Measurements from ENCODE around the gene DDX52. TPM values are rescaled to one million over a fixed set of nuclear protein-coding genes. Genes with fewer than 3 reads are reported as not detected.

Gene DDX52
- total RNA-seq, 1 experiment from 2014 or later, result 31.9 TPM

GRCh38 chr17:37673386-37673785, 30.1 kb upstream of the DDX52 start:
- ATAC-seq (no peak), DNase-seq (ENCODE audit: low spot score) (no peak)
- Mint-ChIP-seq H3K4me1 (0 out of 2 replicates have a peak, but pooled peaks cover 2% of the 10 kb centered on the region), H3K9me3 (peaks cover 5% of the 10 kb centered on the region), H3K27me3 (ENCODE audit: low read depth) (peaks cover 6% of the 10 kb centered on the region), H3K36me3 (no peaks in the 10 kb centered on the region; the same call in 1 of the 2 replicates), H3K27ac (no peak overlapping the region), H3K4me3 (no peak overlapping the region)
- CTCF ChIA-PET, result no interaction called here
- POLR2A ChIA-PET, result no interaction called here
- TF ChIP-seq ESRRA (CRISPR knock-in tag; IDR thresholded peaks at IDR 0.05; ENCODE audit: borderline replicate concordance), result no peak
- TF ChIP-seq IRF1 (CRISPR knock-in tag; IDR thresholded peaks at IDR 0.05), result no peak
- no peak for TF ChIP-seq AR (CRISPR knock-in tag; IDR thresholded peaks at IDR 0.05)
- no peak for TF ChIP-seq FOXJ3 (CRISPR knock-in tag; IDR thresholded peaks at IDR 0.05; ENCODE audit: borderline replicate concordance)
- TF ChIP-seq TEAD1 (CRISPR knock-in tag; IDR thresholded peaks at IDR 0.05), result no peak
- no peak for TF ChIP-seq KAT7 (CRISPR knock-in tag; IDR thresholded peaks at IDR 0.05; ENCODE audit: borderline replicate concordance)
- TF ChIP-seq NFATC4 (CRISPR knock-in tag; IDR thresholded peaks at IDR 0.05), result no peak
- no peak for TF ChIP-seq ZMAT4 (CRISPR knock-in tag; IDR thresholded peaks at IDR 0.05)
- TF ChIP-seq ATF6 (CRISPR knock-in tag; IDR thresholded peaks at IDR 0.05), result no peak
- no peak for TF ChIP-seq ZNF219 (CRISPR knock-in tag; IDR thresholded peaks at IDR 0.05; ENCODE audit: borderline replicate concordance)
- no peak for TF ChIP-seq ZBTB43 (CRISPR knock-in tag; IDR thresholded peaks at IDR 0.05)
- no peak for TF ChIP-seq ZNF317 (CRISPR knock-in tag; IDR thresholded peaks at IDR 0.05; ENCODE audit: borderline replicate concordance, low read depth)
- no peak for TF ChIP-seq USF1 (CRISPR knock-in tag; IDR thresholded peaks at IDR 0.05)
- TF ChIP-seq ZNF532 (CRISPR knock-in tag; IDR thresholded peaks at IDR 0.05; ENCODE audit: borderline replicate concordance), result no peak
- TF ChIP-seq HMGA2 (CRISPR knock-in tag; IDR thresholded peaks at IDR 0.05), result no peak

All from WTC11 (cell line).